NCI-H187 treated with DMSO at 0.1 percent for 48 hours (cell line): ENCODE measurements around the gene MOV10L1.

ENCODE experiments used
- DNase-seq: peaks from one replicate; lab custom pipeline; 2025; lab: John Stamatoyannopoulos, UW

Gene MOV10L1

GRCh38 chr22:50177537-50178470, 88.0 kb downstream of the MOV10L1 start:
- DNase-seq = no peak

DNA sequence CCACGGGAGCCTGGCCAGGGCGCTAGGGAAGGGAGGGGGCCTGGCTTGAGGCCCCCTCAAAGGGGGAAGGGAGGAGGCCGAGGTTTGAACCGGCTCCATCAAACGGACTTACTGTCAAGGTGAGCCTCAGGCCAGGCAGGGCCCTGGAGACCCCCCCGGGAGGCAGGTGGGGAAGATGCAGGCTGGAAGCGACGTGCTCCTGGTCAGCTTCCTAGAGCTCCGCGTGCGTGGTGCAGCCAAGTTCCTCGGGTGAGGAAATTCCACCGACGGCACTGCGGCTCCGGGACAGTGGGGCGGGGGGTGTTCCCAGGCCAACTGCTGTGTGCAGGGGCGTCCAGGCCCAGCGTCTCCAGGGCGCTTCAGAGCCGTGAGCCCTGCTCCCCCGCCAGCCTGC, 88.7 kb downstream of the MOV10L1 start:
- no peak for DNase-seq

DNA sequence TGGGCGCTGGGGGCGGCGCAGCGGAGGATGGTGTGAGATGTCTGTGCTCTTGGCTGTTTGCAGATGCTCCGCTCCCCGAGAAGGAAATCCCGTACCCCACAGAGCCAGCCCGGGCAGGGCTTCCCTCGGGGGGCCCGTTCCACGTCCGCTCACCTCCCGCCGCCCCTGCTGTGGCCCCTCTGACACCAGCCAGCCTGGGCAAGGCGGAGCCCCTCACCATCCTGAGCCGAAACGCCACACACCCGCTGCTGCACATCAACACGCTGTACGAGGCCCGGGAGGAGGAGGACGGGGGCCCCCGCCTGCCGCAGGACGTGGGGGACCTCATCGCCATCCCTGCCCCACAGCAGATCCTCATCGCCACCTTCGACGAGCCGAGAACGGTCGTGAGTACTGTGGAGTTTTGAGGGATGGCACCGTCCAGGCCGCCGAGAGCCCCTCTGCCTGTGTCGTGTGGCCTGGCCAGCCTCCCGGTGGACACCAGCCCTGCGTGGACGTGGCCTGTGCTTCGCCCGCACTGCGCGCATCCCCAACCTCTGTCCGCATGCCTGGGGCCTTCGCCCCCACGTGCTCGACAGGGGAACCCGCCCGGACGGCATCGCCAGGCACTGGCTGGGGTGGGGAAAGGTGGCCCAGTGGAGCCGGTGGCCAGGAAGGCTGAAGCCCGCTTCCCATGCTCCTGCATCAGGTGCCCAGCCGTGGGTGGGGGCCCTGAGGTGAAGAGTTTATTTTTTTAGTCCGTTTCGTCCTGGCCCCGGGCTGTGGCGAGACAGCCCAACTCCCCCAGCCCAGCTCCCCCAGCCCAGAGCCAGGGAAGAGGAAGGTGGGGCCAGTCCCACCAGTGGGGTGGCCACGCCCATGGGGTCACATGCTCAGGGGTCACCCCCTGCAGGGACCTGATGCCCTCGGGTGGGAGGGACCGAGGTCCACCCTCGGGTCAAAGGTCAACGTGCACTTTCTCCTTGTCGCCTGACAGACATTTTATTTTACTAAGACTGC, 89.4 kb downstream of the MOV10L1 start:
- DNase-seq = no peak

- DNase-seq = no peak
These were observed 90.3 kb downstream of the MOV10L1 start for GRCh38 chr22:50179937-50180726.

DNA sequence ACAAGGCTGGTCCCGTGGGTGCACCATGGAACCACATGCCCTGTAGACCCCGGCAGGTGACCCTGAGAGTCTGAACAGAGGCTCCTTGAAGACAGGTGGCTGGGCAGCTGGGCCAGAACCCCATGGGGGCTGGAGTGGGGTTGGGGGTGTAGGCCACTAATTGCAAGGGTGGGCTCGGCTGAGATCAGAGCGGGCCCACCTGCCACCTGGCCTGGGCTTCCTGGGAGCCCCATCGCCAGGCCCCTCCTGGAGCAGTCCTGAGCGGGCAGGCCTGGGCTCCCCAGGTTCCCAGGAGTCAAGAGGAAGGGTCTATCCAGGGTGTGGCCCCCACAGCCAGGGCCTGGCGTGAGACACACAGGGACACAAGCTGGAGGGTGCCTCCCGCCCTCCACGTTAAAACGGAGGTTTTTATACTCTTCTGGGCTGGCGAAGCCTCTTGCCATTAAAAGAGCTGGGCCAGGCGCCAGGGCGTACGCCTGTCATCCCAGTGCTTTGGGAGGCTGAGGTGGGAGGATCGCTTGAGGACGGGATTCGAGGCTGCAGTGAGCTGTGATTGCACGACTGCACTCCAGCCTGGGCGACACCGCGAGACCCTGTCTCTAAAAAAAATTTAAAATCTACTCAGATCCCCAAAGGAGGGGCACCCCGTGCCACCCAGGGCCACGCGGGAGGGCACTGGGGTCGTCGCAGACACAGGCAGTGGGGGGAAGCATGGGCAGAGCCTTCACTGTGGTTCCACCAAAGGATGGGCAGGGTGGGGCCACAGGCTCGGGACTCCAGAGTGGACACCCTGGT, 91.1 kb downstream of the MOV10L1 start:
- no peak for DNase-seq

GRCh38 chr22:50182176-50183081, 92.6 kb downstream of the MOV10L1 start:
- DNase-seq = no peak

DNA sequence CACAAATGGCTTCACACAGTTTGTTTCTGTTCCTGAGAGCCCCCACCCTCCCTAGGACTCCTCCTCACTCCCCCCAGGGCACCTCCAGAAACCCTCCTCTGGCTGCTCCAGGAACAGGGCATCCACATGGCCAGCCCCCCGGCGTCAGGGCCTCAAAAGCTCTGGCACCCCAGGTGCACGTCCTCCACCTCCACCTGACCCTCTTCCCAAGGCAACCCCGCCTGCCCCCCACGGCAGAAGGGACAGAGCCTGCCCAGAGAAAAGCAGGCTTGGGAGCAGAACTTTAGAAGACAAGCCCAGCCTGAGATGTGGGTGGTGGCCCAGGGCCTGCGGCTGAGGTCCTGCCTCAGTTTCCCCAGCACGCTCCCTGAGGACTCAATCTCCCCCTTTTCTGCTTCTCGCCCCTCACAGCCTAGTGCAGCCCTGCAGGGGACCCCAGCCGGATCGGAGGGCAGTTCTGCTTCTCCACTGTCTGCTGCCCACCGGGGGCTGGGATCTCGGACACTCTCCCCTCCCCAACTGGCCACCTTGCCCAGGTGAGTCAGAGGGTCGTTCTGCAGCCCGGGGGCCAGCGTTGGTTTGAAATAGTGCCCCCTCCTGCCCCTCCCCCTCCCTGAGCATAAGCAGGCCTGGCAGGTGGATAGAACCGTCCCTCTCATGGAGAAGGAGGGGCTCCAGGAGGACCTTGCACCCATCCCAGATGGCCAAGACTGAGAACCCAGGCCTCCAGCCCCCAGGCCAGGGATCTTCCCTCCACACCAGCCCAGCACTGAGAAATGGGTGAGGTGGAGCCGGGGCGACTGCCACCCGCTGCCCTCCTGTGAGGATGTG, 93.5 kb downstream of the MOV10L1 start:
- DNase-seq = no peak

DNA sequence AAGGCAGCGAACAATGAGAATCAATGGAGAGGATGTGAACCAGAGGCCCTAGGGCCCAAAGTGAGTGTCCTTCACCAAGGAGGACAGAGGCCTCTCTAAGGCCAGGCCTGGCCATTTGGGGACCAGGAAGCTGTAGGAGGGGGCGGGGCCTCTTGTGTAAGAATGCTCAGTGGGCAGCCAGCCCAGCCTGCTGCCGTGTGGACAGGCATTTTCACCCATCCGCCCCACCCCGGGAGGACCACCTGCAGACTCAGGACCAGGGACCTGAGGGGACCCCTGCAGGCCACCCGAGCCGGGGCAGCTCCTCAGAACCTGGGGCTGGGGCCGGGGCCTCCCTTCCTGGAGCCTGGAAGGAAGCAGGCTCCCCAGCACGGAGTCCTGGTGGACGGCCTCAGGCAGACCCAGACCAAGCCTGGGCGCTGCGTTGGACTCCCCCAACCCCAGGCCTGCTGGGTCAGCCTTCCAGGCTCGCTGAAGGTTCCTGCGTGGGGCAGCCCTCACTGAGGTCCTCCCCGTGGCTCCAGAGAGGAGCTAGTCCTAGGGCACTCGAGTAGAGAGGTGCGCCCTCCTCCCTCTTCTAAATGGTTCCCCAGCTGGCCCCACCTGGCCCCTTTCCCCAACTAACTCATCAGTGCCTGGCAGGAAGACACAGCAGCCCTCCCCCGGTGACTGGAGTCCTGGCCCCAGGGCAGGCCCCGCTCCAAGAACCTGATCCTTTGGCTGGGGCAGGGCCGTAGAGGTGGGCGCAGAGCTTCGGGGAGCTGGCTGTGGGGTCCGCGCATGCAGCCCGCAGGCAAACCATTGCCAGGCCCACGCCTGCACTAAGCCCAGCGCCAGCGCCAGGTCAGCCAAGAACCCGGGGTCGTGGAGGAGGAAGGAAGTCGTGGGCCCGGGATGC, 94.4 kb downstream of the MOV10L1 start:
- no peak for DNase-seq

DNA sequence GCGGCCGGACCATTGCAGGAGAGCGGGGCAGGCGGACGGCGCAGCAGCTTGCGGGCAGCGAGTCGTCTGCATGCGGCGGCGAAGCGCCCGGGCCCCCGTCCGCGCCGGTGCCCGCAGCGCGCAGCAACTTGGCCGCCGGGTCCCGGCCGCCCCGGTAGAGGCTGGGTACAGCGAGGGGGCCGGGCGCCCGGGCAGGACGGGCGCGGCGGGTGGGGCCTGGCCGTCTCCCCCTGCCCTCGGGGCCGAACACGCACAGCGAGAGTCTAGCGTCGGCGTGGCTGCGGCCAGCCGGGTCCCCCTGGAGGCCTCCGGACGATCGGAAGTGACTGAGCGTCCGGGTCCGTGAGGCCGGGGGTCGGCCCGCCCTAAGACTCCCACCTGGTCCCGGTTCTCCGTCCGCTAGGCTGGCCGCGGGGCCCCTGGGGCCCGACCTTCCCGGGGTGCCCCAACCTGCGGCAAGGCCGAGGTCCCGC, 95.1 kb downstream of the MOV10L1 start:
- no peak for DNase-seq

- DNase-seq = no peak
These were observed 95.7 kb downstream of the MOV10L1 start, which contains the start of gene TRABD for GRCh38 chr22:50185375-50186087. Gene TRABD (plus strand): TSS chr22:50185913. CDS start chr22:50193061, 7,148 bp downstream.

GRCh38 chr22:50186181-50186714, 96.4 kb downstream of the MOV10L1 start:
- no peak for DNase-seq

GRCh38 chr22:50186761-50187523, 97.1 kb downstream of the MOV10L1 start:
- DNase-seq = no peak

- no peak for DNase-seq
These were observed 98.5 kb downstream of the MOV10L1 start for GRCh38 chr22:50188356-50188755.

GRCh38 chr22:50189184-50189848, 99.5 kb downstream of the MOV10L1 start:
- DNase-seq = no peak

- no peak for DNase-seq
These were observed 100.0 kb downstream of the MOV10L1 start for GRCh38 chr22:50189849-50190181.
